SK-N-SH treated with all-trans-retinoic acid at 6 μM for 48 hours (cell line): ENCODE data around the gene SORD.
"Not testable (repeated sequence)": the region's sequence is repeated elsewhere in the genome, so short reads cannot be mapped to it uniquely, and the experiment has no call there.

Experiments used
- ARNTL ChIP-seq: fragments of 450-650 bp; formaldehyde crosslinking; IDR thresholded peaks from 2 replicates; pipeline ENCODE4 v1.5.0; 2020; ENCODE audit warnings: low read depth, mild to moderate bottlenecking, moderate library complexity, borderline replicate concordance
- GLIS3 ChIP-seq: fragments of 250-450 bp; sonication (Bioruptor Pico); IDR thresholded peaks from 2 replicates; pipeline ENCODE4 v1.5.0; 2020; ENCODE audit warnings: mild to moderate bottlenecking, moderate library complexity
- ISL1 ChIP-seq: fragments of 250-450 bp; sonication (Bioruptor Pico); IDR thresholded peaks from 2 replicates; pipeline ENCODE4 v2.1.2; 2022; ENCODE audit warnings: mild to moderate bottlenecking, moderate library complexity
- OSR1 ChIP-seq: fragments of 250-450 bp; sonication (Bioruptor Pico); IDR thresholded peaks from 2 replicates; pipeline ENCODE4 v1.8.0; 2022; ENCODE audit warnings: moderate library complexity, mild to moderate bottlenecking, inconsistent platforms
- TF ChIP-seq, protein P1 (sequence below): fragments of 250-450 bp; sonication (Bioruptor Pico); IDR thresholded peaks from 2 replicates; pipeline ENCODE4 v1.8.0; 2020; ENCODE audit warnings: mild to moderate bottlenecking, moderate library complexity, borderline replicate concordance

DNA sequence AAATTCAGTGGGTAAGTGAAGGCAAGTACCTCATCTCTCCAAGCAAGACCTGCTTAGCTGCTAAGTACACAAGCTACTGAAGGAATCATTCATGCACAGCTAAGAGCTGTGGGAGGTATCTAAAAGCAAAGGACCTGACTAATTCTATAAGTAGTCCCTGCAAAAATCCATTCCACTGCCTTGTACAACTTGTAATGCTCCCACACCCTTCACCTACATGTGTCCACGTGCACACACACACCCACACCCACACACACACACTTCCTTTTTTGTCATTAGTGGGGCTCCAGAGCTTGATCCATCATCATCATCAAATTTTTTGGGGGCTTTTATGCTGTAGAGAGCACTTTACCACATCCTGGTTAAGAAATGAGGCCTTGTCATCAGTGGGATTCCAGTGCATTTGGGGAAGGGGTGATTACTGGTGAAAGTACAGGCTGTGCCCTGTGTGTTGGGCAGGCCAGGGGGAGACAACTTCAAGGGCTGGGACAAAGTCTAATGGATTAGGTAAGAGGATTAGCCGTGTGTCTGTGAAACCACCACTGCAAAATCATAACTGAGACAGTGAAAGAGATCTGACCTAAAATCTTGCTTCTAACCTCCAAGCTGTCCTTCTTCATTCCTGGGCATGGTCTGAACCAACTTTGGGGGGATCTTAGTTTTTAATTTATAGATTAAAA lies 19.1 kb upstream of the SORD start:
- TF ChIP-seq, protein P1, sequence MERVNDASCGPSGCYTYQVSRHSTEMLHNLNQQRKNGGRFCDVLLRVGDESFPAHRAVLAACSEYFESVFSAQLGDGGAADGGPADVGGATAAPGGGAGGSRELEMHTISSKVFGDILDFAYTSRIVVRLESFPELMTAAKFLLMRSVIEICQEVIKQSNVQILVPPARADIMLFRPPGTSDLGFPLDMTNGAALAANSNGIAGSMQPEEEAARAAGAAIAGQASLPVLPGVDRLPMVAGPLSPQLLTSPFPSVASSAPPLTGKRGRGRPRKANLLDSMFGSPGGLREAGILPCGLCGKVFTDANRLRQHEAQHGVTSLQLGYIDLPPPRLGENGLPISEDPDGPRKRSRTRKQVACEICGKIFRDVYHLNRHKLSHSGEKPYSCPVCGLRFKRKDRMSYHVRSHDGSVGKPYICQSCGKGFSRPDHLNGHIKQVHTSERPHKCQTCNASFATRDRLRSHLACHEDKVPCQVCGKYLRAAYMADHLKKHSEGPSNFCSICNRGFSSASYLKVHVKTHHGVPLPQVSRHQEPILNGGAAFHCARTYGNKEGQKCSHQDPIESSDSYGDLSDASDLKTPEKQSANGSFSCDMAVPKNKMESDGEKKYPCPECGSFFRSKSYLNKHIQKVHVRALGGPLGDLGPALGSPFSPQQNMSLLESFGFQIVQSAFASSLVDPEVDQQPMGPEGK (CRISPR knock-in tag) = not testable (repeated sequence)
- TF ChIP-seq OSR1 (CRISPR knock-in tag); ARNTL (CRISPR knock-in tag); GLIS3; ISL1: not testable (repeated sequence)
